HG03039 (cell line): ENCODE results near the gene ZNF516.
A peak's percentile ranks its signal among the peaks of the same experiment; 100 is the strongest.

ENCODE experiments used
- ATAC-seq: cut with Tn5 transposase; IDR thresholded peaks from one replicate; pipeline ENCODE4 v1.9.1; 2021; ENCODE audit warnings: mild to moderate bottlenecking, moderate library complexity; ENCODE audit not compliant: unreplicated experiment

Gene ZNF516

DNA sequence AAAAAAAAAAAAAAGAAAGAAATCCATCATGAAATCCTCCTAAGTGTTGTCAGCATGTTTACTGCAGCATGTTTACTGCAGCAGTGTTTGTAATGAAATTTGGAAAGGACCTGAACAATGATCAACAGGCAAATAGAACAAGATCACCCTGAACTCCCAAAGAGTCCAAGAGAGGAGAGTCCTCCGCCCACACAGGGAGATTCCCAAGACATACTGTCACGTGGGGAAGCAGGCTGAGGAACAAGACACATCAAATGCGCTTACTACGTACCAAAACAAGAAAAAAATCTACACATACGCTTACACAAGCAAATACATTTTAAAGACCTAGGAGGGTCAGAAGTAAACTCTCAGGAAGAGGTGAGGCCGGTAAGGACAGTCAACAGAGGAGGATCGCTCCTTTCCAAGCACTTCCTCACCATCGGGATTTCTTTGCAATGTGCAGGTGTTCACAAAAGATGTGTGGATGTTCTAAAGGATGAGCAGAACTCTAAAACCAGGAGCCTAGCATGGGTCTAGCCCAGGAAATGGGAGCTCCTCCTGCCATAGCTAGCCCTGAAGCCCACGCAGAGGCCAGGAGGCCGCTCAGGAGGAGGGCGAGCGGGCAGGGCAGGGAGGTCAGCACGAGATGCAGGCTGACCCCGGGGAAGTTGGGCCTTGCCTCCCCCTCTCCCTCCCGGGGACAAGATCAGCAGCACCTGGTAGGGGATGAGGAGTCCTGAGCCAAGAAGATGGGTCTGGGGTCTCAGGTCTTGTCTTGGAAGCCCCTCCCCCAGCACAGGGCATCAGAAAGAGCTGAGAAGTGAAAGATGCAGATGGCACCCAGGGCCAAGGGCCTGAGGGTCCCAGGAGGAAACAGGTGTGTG lies 66.4 kb downstream of the ZNF516 start:
- ATAC-seq = no peak

DNA sequence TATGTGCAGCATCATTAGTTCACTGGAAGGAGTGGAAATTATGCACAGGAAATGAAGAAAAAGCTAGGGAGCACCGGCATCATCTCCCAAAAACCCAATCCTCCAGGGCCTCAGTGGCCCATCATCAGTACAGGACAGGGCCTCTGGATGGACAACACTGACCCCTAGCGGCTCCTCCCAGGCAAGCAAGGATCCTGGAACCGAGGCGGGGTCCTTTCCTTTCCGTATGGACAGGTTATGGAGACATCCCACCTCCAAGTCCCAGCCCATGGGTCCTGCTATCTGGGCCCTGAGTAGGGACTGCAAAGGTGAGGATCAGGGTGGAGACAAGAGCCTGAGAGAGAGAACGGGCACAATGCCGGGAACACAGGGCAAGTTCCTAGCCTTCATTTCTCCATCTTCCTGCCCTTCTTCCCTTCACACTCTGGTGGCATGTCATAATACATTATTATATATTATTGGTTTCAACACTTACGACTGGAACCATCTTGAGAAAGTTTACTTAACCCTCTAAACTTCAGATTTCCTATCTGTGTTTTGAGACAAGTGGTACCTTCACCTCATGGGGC lies 68.2 kb downstream of the ZNF516 start:
- ATAC-seq = no peak

DNA sequence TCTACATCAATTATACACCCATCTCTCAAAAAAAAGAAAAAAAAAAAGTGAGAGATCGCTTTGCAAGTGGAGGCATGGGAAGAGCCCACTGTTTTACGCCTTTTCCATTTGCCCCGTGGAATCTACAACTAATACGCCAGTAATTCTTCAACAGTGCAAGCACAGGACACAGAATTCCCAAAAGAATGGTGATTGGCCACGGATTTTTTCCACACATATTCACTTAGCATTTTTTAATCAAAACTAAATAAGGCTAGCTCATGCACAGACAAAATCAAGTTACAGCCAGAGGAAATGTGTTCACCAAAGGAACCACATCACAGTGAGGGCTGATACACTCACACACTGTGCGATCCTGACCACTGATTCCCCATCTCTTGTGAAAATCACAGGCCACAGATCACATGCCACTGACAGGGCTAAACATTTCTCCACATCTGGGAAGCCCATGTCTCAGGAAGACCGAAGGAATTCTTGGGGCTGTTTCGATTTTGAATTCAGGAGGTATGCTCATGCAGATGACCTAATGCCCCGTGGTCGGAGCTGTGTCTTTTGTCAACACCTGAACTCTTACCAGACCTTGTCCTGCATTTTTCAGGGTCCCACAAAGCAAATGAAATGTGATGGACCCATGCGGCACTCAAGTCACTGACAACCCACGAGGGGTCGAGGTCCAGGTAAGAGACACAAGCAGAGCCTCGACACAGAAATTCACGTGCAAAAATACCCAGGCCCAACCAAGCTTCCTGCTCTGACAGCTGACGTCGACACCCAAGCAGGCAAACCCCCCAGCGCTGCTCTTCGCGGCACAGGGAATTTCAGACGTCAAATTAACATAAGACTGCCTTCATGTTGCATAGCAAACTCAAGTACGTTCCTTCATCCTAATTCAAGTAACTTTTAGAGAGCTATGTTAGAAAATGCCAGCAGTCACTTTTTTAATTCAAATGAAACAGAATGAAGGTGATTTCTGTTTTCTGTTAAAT lies 69.6 kb downstream of the ZNF516 start:
- ATAC-seq = no peak

DNA sequence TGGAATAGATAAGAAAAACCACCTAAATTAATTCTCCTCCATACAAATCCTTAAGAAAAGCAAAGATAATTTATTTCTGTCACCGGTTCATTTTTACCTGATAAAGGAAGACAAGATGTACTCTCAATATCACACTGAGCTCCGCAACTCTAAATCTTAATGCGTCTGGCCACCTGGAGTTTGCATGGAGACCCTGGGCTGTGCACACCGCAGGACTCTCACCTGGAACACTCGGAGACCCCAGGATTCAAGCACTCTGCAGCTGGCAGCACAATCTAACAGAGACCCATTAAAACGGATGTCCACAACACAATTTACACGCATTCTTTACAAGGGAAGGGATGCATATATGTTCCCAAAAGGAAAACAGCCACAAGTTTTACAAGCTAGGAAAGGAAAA lies 72.2 kb downstream of the ZNF516 start:
- no peak for ATAC-seq

DNA sequence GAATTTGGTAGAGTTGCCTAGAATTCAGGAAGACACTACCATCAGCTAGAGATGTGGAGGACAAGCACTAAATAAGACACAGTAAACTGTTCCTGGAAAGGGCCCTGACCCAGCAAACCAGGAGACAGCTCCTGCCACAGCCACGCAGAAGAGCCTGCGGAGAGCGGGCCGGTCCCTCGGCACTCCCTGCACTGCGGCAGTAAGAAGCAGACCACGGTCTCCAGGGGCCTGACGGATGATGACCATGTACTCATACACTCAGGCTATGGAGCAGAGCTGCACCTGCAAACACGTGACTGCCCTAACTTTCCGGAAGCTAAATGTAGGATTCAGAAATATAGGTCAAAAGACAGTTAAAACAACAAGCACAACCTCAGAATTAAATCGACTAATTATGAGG lies 72.9 kb downstream of the ZNF516 start:
- ATAC-seq = no peak

DNA sequence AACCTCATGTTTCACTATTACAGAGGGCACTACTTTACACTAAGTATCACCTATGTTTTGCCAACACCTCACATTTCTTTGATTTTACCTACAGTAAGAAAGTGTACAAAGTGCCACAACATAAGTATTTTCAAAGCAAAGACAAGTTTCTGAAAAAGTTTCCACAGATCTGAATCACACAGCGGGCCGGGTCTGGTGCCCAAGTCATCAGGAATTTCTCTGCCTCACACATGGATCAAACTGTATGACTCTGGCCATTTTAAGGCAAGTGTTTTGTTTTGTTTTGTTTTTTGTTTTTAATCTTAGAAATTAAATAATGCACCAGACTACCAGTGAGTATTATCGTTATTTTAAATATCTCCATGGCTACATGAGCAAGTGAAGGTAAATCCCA lies 73.4 kb downstream of the ZNF516 start:
- no peak for ATAC-seq

DNA sequence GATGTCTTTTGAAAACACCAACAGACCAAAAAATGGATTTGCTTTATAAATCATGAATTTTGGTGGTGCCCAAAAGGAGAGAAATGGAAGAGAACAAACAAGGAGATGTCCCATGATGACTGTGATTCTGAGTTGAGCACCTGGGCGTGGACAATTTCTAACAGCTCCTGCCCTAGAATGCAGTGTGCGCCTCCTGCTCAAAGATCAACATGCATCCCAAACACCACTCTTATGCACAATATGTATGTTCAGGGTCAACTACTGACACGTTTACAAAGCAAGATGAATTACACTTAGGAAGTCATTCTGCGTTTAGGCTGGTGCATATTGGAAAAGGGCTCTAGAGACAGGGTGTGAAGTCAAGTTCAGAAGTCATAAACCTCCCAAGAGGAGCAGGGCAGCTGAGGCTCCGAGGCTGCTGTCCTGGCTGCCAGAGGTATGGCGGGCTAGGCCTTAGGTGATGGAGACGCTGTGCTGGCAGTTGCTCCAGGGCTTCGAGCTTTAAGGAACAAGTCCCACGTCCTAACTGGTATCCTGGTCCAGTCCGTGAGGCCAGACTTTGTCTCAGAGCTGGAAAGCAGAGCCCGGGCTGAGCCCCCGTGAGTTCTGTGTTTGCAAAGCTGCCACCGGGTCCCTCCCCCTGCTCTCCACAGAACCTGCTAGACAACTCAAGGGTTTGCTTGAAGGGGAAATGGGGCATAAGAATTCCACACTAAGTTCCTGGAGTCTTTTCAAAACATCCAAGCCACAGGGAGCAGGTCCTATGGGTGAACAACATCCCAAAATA lies 74.0 kb downstream of the ZNF516 start:
- ATAC-seq = no peak

DNA sequence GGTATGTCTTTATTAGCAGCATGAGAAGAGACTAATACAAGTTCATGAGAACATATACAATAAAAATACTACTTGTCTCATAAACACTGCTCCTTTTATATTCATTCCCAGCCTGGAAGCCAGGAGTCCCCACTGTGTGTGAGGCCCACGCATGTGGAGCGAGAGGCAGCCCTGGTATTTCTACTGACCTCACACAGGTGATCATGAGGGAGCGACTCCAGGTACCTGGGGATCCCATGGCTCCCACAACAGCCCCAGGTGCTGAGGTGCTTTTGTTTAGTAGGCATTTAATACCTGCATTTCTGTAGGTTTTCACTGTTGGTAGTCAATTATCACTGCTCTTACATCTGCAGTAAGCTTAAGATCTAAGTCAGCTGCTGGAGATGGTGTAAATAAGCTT lies 75.2 kb downstream of the ZNF516 start:
- ATAC-seq = no peak

DNA sequence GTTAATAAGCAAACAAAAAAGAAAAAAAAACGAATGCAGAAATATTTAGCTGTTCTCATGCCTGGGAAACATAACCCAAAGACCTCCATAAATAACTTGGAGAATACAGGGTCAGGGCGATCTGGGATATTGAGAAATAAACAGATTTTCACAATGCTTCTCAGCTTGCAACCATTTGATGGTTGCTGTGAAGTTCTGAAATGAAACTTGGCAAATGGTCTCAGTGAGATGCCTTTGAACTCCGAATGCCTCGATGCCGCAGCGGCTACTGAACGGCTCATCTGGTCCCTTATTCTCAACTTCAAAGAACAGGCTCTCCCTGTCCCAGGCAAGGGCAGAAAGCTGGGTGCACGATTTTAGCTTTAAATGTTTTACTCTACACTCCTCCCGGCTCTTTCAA lies 78.1 kb downstream of the ZNF516 start:
- ATAC-seq = no peak

DNA sequence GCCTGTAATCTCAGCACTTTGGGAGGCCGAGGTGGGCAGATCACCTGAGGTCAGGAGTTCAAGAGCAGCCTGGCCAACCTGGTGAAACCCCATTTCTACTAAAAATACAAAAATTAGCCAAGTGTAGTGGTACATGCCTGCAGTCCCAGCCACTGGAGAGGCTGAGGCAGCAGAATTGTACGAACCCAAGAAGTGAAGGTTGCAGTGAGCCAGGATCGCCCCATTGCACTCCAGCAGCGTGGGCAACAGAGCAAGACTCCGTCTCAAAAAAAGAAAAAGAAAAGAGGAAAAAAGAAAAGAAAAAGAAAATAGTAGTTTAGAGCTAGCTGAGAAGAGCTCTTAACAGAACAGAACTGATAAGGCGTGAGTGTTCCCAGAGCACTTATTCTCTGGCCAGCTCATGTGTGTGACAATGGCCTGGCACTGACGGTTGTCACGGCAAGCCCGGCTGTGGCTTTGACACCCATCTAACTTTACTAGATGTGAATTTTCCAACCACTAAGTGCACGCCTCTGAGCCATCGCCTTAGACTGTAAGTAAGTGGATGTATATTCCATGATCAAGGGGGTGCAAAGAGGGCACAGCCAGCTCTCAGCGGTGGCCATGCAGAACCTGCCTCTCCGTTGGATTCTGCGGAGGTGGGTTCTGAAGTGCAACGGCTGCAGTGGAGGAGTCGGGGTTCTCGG lies 80.0 kb downstream of the ZNF516 start:
- no peak for ATAC-seq

DNA sequence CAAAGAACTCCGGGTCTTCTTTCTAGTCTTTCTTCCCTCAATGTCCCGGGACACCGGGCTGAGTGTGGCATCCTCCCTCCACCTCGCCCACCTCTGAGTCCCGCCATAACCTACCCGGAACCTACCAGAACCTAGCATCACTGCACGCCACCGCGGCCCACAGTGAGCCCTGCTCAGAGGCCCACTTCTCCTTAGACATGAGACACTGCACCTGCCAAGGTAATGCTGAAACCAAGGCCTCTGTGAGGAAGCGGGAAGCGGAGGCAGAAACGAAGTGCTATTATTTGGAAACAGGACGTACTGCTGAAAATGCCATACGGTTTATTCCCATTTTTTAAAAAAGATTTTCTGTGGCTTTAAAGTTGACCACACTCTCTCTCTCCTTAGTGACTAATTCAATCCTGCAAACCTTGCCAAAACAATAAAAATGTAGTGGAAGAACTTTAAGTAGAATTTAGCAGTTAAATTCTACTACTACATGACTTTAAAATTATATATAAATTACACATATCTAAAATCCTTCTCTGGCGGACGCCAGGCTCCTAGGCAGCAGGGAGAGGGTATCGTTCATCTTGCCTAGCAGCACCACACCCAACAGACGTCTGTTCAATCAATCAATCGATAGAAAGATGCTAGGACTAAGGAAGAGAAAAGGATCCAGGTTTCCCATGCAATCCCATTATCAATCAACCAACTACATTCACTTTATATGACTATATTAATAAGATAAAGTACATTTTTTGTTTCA lies 82.0 kb downstream of the ZNF516 start:
- no peak for ATAC-seq

DNA sequence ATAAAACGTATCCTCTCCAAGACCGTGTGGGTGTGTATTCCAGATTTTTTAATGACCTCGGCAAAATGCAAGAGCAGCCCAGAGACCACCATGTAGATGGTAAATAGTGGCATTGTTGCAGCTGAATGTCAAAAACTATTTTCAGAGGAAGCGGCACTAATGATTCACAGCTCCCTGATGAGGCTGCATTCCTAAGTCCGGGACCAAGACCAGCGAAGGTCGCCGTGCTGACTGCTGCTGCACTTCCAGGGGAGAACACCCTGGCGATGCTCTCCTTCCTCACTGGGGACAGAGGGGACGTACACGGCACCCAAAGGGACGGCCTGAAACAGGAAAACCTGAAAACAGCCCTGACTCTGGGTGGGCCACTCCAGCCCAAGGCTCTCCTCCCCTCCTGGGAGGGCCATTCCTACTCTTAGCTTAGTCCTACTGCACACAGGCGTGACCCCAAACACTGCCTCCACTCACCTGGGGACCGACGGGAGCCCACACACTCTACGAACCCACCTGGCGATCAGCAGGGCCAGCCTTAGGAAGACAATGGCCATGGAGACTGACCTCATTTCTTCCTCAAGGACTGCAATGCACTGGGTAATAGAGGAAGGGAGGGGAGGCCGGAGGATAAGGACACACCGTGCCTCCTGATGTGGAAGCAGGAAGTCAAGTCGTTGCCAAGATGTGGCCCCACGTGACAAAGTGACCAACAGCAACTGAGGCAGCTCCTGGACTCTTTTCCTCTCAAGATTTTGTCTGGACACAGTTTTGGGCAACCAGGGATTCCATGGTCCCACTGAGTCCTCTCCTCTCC lies 82.8 kb downstream of the ZNF516 start:
- no peak for ATAC-seq

DNA sequence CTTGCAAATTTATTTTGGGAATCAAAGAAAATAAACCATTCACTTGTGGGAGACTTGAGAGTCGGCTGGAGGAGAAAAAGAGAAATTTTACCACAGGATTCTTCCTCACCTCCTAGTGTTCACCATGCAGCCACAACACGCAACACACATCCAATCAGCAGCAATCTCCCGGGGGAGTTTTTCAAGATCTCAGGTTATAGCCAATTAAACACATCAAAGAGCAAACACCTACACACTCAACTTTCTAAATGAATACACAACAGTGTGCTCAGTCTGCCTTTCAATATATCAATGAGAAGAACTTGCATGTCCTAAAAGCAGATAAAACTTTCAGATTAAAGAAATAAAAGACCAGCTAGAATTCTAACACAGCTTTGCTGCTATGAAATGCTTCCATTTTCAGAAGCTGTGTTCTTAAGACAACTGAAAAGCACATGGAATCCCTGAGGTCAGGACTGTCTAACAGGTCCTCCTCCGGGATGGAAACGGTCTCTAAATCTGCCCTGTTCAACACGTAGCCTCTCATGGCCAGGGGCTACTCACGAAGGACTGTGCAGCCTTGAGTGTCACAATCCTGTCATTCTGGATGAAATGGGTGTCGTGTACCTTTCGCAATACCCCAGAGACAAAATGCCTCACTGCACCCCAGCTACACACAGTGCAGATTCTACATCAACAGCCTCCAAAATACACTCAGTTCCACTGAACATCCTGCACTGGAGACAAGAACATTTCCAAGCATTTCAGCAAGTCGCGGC lies 84.2 kb downstream of the ZNF516 start:
- ATAC-seq = peak; percentile 76

DNA sequence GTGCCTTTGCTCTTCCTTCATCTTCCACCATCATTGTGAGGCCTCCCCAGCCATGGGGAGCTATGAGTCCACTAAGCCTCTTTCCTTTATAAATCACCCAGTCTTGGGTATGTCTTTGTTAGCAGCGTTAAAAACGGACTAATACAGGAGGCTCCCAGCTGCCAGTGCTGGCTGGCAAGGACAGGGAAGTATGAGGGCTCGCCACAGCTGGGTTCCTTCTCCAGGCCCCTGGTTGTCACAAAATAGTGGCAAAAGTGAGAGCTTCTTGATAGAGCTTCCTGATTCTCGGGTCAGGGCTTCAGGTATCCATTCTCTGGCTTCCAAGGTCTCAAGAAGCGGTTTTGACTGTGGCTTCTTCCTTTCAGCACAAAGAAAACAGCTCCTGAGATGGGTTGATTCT lies 85.0 kb downstream of the ZNF516 start:
- ATAC-seq = no peak

DNA sequence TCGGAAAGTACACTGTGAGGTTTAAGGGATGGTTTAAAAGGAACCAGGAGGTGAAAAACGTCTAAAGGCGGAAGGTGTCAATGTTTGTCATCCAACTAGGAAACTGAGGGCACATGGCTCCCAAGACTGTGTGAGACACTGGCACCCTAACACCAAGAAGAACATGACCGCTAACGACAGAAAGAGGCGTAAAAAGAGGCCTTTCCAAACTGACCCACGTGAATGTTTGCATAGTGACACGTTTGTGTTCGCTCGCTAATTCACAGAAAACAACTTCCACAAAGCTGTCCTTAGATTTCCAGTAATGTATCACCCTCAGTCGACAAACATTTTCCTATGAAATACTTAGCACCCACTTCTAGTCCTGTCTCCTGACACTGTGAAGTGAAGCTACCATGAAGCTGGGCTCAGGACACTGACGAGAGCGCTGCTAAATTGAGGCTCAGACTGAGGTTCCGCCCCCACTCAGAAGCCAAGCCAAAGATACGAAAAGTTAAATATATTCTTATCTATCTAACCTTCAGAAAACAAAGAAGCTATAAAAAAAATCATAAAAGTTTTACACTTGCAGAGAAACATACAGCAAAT lies 86.5 kb downstream of the ZNF516 start:
- ATAC-seq = no peak

DNA sequence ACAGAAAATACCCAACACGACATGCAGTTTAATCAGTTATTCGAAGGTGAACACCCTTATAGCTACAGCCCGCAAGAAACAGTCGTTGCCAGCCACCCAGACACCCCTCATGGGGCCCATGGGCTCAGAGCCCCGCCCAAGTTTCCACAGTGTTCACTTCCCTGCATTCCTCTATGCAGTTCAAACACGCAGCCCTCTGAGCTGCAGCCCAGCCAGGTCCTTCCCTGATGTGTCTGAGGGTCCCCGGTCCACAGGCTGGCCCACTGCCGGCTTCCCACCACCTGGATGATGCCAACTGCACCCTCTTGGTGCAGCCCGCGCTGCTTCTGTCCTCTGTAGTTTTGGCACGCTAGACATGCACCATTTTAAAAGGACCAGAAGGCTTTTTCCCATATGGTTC lies 87.4 kb downstream of the ZNF516 start:
- ATAC-seq = no peak

DNA sequence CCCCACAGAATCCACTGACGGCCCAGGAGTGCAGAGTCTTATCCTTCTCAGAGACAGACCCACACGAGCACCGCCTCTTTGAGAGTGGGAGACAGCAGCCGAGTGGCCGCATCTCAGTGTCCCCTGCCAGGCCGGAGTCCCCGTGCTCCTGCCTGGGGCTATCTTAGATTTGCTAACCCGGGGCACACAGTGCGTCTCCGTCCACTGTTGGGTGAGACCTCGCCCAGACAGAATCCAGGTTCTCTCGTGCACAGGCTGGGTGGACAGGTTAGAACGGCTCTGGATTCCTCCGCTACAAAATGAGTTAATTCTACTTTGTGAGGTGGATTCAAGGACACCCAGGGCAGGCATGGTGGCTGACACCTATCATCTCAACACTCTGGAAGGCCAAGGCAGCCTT lies 88.3 kb downstream of the ZNF516 start:
- no peak for ATAC-seq
